Caki2 (cell line): Measurements from ENCODE around the gene TMEM256. TPM values are rescaled to one million over a fixed set of nuclear protein-coding genes. Genes with fewer than 3 reads are reported as not detected.
A peak's percentile ranks its signal among the peaks of the same experiment; 100 is the strongest.

Source experiments
- DNase-seq: peaks from one replicate; pipeline ENCODE4 v3.0.0-alpha.2; 2015; ENCODE audit warnings: low read depth
- in situ Hi-C: cut with HindIII; loops from 2 replicates; pipeline ENCODE4 v1.10.0; 2016; ENCODE audit warnings: low sequenced_read_pairs, low pct_unique_long_range_greater_than_20kb, mixed read lengths
- total RNA-seq: library from RNA; depleted of rRNA; stranded (reverse); fragments of >200 nt; shearing (Covaris generic); gene quantifications from 2 replicates; pipeline ENCODE4 v1.2.3, GENCODE V29; 2014; ENCODE audit warnings: low replicate concordance

Gene TMEM256
- total RNA-seq, 1 experiment from 2014 or later: 132 TPM

GRCh38 chr17:7414837-7415236 is 10.9 kb upstream of the TMEM256 start:
- in situ Hi-C loops: no loop called here
- DNase-seq: no peak

GRCh38 chr17:7413346-7413985 is 9.6 kb upstream of the TMEM256 start:
- in situ Hi-C loops: no loop called here
- DNase-seq: no peak

GRCh38 chr17:7411427-7411750 is 7.5 kb upstream of the TMEM256 start:
- no peak for DNase-seq
- in situ Hi-C loops: no loop called here

GRCh38 chr17:7410634-7411426 is 6.9 kb upstream of the TMEM256 start:
- in situ Hi-C loops: no loop called here
- no peak for DNase-seq

- in situ Hi-C loops: no loop called here
- no peak for DNase-seq
Observed at GRCh38 chr17:7409716-7410115, 5.8 kb upstream of the TMEM256 start.

- in situ Hi-C loops: no loop called here
- DNase-seq: no peak
Observed at GRCh38 chr17:7408863-7409262, 5.0 kb upstream of the TMEM256 start.

- DNase-seq: no peak
- in situ Hi-C loops: no loop called here
Observed at GRCh38 chr17:7408252-7408727, 4.4 kb upstream of the TMEM256 start.

- no peak for DNase-seq
- in situ Hi-C loops: no loop called here
Observed at GRCh38 chr17:7407485-7408251, 3.8 kb upstream of the TMEM256 start, which contains the start of gene NLGN2. Gene NLGN2 (plus strand): TSS chr17:7407845. CDS start chr17:7408256, 411 bp downstream.

GRCh38 chr17:7407082-7407481 is 3.2 kb upstream of the TMEM256 start:
- in situ Hi-C loops: no loop called here
- no peak for DNase-seq

- no peak for DNase-seq
- in situ Hi-C loops: no loop called here
Observed at GRCh38 chr17:7406235-7406825, 2.4 kb upstream of the TMEM256 start.

- DNase-seq: no peak
- in situ Hi-C loops: no loop called here
Observed at GRCh38 chr17:7405350-7406234, 1.7 kb upstream of the TMEM256 start.

- in situ Hi-C loops: no loop called here
- DNase-seq: no peak
Observed at GRCh38 chr17:7404737-7405349, 946 bp upstream of the TMEM256 start.

GRCh38 chr17:7403727-7403976 is 245 bp downstream of the TMEM256 start:
- in situ Hi-C loops: no loop called here
- no peak for DNase-seq

- DNase-seq: peak; percentile 18
- in situ Hi-C loops: no loop called here
Observed at GRCh38 chr17:7403043-7403726, 712 bp downstream of the TMEM256 start.

- DNase-seq: no peak
- in situ Hi-C loops: no loop called here
Observed at GRCh38 chr17:7398612-7399011, 5.3 kb downstream of the TMEM256 start.

GRCh38 chr17:7396147-7396546 is 7.8 kb downstream of the TMEM256 start:
- in situ Hi-C loops: no loop called here

GRCh38 chr17:7394452-7395191 is 9.3 kb downstream of the TMEM256 start, which contains the start of gene PLSCR3:
Gene PLSCR3 (minus strand): TSS chr17:7394525. CDS start chr17:7394110, 415 bp downstream.
- DNase-seq: peak; percentile 86
- in situ Hi-C loops: no loop called here

More at GRCh38 chr17:7396147-7396546, 7.8 kb downstream of the TMEM256 start:
- DNase-seq: no peak
